Measurements from ENCODE around the gene AKNA. TPM values are rescaled to one million over a fixed set of nuclear protein-coding genes. Genes with fewer than 3 reads are reported as not detected.
"Not testable (repeated sequence)": the region's sequence is repeated elsewhere in the genome, so short reads cannot be mapped to it uniquely, and the experiment has no call there.

The AKNA gene
- polyA plus RNA-seq, 3 donors = 3.3 to 147 (median 7.3) TPM

- Mint-ChIP-seq H3K27me3 (ENCODE audit: low read depth in 3 of 3) (peaks cover 0 to 3% (median 0%) of the 10 kb centered on the region in 3 donors), H3K27ac (peak overlapping the region in 1 of 7 donors; percentile 42), H3K36me3 (peaks cover 60 to 66% of the 10 kb centered on the region in 2 donors), H3K9me3 (peaks cover 10 to 16% (median 13%) of the 10 kb centered on the region in 7 donors), H3K4me3 (no peak overlapping the region), H3K4me1 (peaks cover 15% of the 10 kb centered on the region)
- Histone ChIP-seq H4K20me1 (ENCODE audit: insufficient read depth, low read length) (peaks cover 68% of the 10 kb centered on the region), H2AFZ (ENCODE audit: insufficient read depth, low read depth, low read length, poor library complexity, severe bottlenecking) (no peak overlapping the region), H3K27ac (ENCODE audit: low read depth in 1 of 2, low read length in 2 of 2) (no peak overlapping the region), H3K27me3 (ENCODE audit: control insufficient read depth in 2 of 2, insufficient read depth in 2 of 2, low read length in 2 of 2) (no peaks in the 10 kb centered on the region), H3K36me3 (replicated peaks in 1 of 2; ENCODE audit: control insufficient read depth in 1 of 2, insufficient read depth in 2 of 2, low read length in 2 of 2) (peaks cover 65 to 66% of the 10 kb centered on the region in 2 donors), H3K4me2 (replicated peaks; ENCODE audit: extremely low read depth, low read length, poor library complexity, severe bottlenecking) (no peak overlapping the region), H3K4me1 (ENCODE audit: control insufficient read depth in 1 of 2, insufficient read depth in 2 of 2, low read length in 2 of 2) (peaks cover 9 to 10% of the 10 kb centered on the region in 2 donors), H3K9ac (ENCODE audit: insufficient read depth, low read length, poor library complexity, severe bottlenecking) (no peak overlapping the region), H3K79me2 (ENCODE audit: insufficient read depth, low read length) (peaks cover 5% of the 10 kb centered on the region), H3K9me3 (replicated peaks in 1 of 2; ENCODE audit: control insufficient read depth in 1 of 2, insufficient read depth in 1 of 2, low read length in 2 of 2) (peaks cover 11 to 13% of the 10 kb centered on the region in 2 donors), H3K4me3 (replicated peaks in 1 of 3; ENCODE audit: low read depth in 2 of 3, low read length in 3 of 3) (no peak overlapping the region)
- DNase-seq = no peak
- WGBS (ENCODE audit: insufficient coverage) = no CpG with 5 or more reads among the region's 2 CpGs
- intact Hi-C loops (cut with micrococcal nuclease) = no loop called here
- no peak for TF ChIP-seq CTCF (IDR thresholded peaks at IDR 0.05)
Observed at GRCh38 chr9:114335745-114336144, 52.0 kb downstream of the AKNA start.

- no peak overlapping the region for H3K9ac ChIP-seq (ENCODE audit: insufficient read depth, low read length, poor library complexity, severe bottlenecking)
- no peak overlapping the region for H3K4me2 ChIP-seq (replicated peaks; ENCODE audit: extremely low read depth, low read length, poor library complexity, severe bottlenecking)
- peaks cover 52 to 53% of the 10 kb centered on the region in 2 donors for H3K36me3 ChIP-seq (replicated peaks in 1 of 2; ENCODE audit: control insufficient read depth in 1 of 2, insufficient read depth in 2 of 2, low read length in 2 of 2)
- no peaks in the 10 kb centered on the region for H3K27me3 ChIP-seq (ENCODE audit: control insufficient read depth in 2 of 2, insufficient read depth in 2 of 2, low read length in 2 of 2)
- Mint-ChIP-seq H3K36me3 (peaks cover 48 to 53% of the 10 kb centered on the region in 2 donors), H3K4me1 (peaks cover 4% of the 10 kb centered on the region), H3K27me3 (ENCODE audit: low read depth in 3 of 3) (peaks cover 0 to 6% (median 3%) of the 10 kb centered on the region in 3 donors), H3K27ac (peak overlapping the region in 3 of 7 donors; percentile 4 to 42 (median 40)), H3K4me3 (no peak overlapping the region), H3K9me3 (peaks cover 10 to 16% (median 12%) of the 10 kb centered on the region in 7 donors)
- intact Hi-C loops (cut with micrococcal nuclease) = no loop called here
- no peak overlapping the region for H3K27ac ChIP-seq (ENCODE audit: low read depth in 1 of 2, low read length in 2 of 2)
- no peak for TF ChIP-seq CTCF (IDR thresholded peaks at IDR 0.05)
- 96% methylated on average over 8 of the region's 9 CpGs for WGBS (ENCODE audit: insufficient coverage)
- H3K4me3 ChIP-seq (replicated peaks in 1 of 3; ENCODE audit: low read depth in 2 of 3, low read length in 3 of 3) = no peak overlapping the region
- H3K79me2 ChIP-seq (ENCODE audit: insufficient read depth, low read length) = peaks cover 4% of the 10 kb centered on the region
- no peak for DNase-seq
- H2AFZ ChIP-seq (ENCODE audit: insufficient read depth, low read depth, low read length, poor library complexity, severe bottlenecking) = no peak overlapping the region
- peaks cover 55% of the 10 kb centered on the region for H4K20me1 ChIP-seq (ENCODE audit: insufficient read depth, low read length)
- no peaks in the 10 kb centered on the region for H3K4me1 ChIP-seq (ENCODE audit: control insufficient read depth in 1 of 2, insufficient read depth in 2 of 2, low read length in 2 of 2)
- peaks cover 11 to 13% of the 10 kb centered on the region in 2 donors for H3K9me3 ChIP-seq (replicated peaks in 1 of 2; ENCODE audit: control insufficient read depth in 1 of 2, insufficient read depth in 1 of 2, low read length in 2 of 2)
Observed at GRCh38 chr9:114334490-114334889, 53.3 kb downstream of the AKNA start.

GRCh38 chr9:114333718-114334117 lies 54.1 kb downstream of the AKNA start:
- no CpG with 5 or more reads among the region's 4 CpGs for WGBS (ENCODE audit: insufficient coverage)
- intact Hi-C loops (cut with micrococcal nuclease); H3K27ac Mint-ChIP-seq: not testable (repeated sequence)

More at GRCh38 chr9:114333718-114334117, 54.1 kb downstream of the AKNA start:
- not testable (repeated sequence) for H3K4me3 ChIP-seq (replicated peaks in 1 of 3; ENCODE audit: low read depth in 2 of 3, low read length in 3 of 3); H3K4me1 ChIP-seq (ENCODE audit: control insufficient read depth in 1 of 2, insufficient read depth in 2 of 2, low read length in 2 of 2); H3K4me2 ChIP-seq (replicated peaks; ENCODE audit: extremely low read depth, low read length, poor library complexity, severe bottlenecking); H3K27me3 ChIP-seq (ENCODE audit: control insufficient read depth in 2 of 2, insufficient read depth in 2 of 2, low read length in 2 of 2); H3K27ac ChIP-seq (ENCODE audit: low read depth in 1 of 2, low read length in 2 of 2); H3K9ac ChIP-seq (ENCODE audit: insufficient read depth, low read length, poor library complexity, severe bottlenecking); H3K27me3 Mint-ChIP-seq (ENCODE audit: low read depth in 3 of 3); H3K79me2 ChIP-seq (ENCODE audit: insufficient read depth, low read length); DNase-seq; H3K4me3 Mint-ChIP-seq; H2AFZ ChIP-seq (ENCODE audit: insufficient read depth, low read depth, low read length, poor library complexity, severe bottlenecking); H3K4me1 Mint-ChIP-seq
- Histone ChIP-seq H3K9me3 (replicated peaks in 1 of 2; ENCODE audit: control insufficient read depth in 1 of 2, insufficient read depth in 1 of 2, low read length in 2 of 2) (peaks cover 11 to 13% of the 10 kb centered on the region in 2 donors), H3K36me3 (replicated peaks in 1 of 2; ENCODE audit: control insufficient read depth in 1 of 2, insufficient read depth in 2 of 2, low read length in 2 of 2) (peaks cover 45 to 46% of the 10 kb centered on the region in 2 donors), H4K20me1 (ENCODE audit: insufficient read depth, low read length) (peaks cover 47% of the 10 kb centered on the region)
- H3K9me3 Mint-ChIP-seq = peaks cover 10 to 16% (median 12%) of the 10 kb centered on the region in 7 donors
- H3K36me3 Mint-ChIP-seq = peaks cover 41 to 46% of the 10 kb centered on the region in 2 donors
